Lower leg skin (tissue), 3 donors: ENCODE results near the gene DPY19L3.

Experiments used
- POLR2A ChIP-seq, 2 donors: fragments of 450-650 bp; IDR thresholded peaks; one replicate each; pipeline ENCODE4 v1.6.1; 2016 to 2017; ENCODE audit warnings: antibody characterized with exemption in 2 of 2, mild to moderate bottlenecking in 1 of 2, moderate library complexity in 1 of 2
- TF ChIP-seq, protein P1 (sequence below), 3 donors: fragments of 450-650 bp; IDR thresholded peaks; one replicate each; pipeline ENCODE4 v1.5.1; 2016; ENCODE audit warnings: antibody characterized with exemption in 3 of 3, mild to moderate bottlenecking in 3 of 3, moderate library complexity in 2 of 3

DNA sequence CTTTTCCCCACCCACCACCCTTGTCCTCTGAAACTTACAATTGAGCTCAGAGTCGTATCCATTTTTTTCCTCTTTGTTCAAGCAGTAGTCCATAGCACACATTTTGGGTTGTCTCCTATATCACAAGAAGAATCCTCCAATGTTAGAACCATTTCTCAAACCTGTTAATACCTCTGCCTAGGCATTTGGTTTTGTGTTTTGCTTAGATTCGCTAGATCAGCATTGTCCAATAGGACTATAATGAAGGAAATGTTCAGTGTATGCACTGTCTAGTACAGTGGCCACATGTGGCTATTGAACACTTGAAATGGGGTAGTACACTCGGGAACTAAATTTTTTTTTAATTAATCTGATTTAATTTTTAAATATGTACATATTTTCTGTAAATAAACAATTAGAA is 12.6 kb downstream of the DPY19L3 start:
- no peak for TF ChIP-seq POLR2A (IDR thresholded peaks at IDR 0.05)
- TF ChIP-seq, protein P1, sequence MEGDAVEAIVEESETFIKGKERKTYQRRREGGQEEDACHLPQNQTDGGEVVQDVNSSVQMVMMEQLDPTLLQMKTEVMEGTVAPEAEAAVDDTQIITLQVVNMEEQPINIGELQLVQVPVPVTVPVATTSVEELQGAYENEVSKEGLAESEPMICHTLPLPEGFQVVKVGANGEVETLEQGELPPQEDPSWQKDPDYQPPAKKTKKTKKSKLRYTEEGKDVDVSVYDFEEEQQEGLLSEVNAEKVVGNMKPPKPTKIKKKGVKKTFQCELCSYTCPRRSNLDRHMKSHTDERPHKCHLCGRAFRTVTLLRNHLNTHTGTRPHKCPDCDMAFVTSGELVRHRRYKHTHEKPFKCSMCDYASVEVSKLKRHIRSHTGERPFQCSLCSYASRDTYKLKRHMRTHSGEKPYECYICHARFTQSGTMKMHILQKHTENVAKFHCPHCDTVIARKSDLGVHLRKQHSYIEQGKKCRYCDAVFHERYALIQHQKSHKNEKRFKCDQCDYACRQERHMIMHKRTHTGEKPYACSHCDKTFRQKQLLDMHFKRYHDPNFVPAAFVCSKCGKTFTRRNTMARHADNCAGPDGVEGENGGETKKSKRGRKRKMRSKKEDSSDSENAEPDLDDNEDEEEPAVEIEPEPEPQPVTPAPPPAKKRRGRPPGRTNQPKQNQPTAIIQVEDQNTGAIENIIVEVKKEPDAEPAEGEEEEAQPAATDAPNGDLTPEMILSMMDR (IDR thresholded peaks at IDR 0.05) = no peak
